HG02678 (cell line): Measurements from ENCODE around the gene WFDC2.
A peak's percentile ranks its signal among the peaks of the same experiment; 100 is the strongest.
"Not testable (repeated sequence)": the region's sequence is repeated elsewhere in the genome, so short reads cannot be mapped to it uniquely, and the experiment has no call there.

Experiments used
- ATAC-seq: cut with Tn5 transposase; IDR thresholded peaks from one replicate; pipeline ENCODE4 v1.9.1; 2021; ENCODE audit warnings: mild to moderate bottlenecking, moderate library complexity; ENCODE audit not compliant: unreplicated experiment

Gene WFDC2

GRCh38 chr20:45450097-45450818, 19.3 kb upstream of the WFDC2 start:
- ATAC-seq: no peak

- ATAC-seq: no peak
These were observed 17.3 kb upstream of the WFDC2 start for GRCh38 chr20:45452238-45452637.

GRCh38 chr20:45452772-45453691, 16.5 kb upstream of the WFDC2 start:
- ATAC-seq: no peak

- ATAC-seq: no peak
These were observed 12.9 kb upstream of the WFDC2 start for GRCh38 chr20:45456632-45457031.

DNA sequence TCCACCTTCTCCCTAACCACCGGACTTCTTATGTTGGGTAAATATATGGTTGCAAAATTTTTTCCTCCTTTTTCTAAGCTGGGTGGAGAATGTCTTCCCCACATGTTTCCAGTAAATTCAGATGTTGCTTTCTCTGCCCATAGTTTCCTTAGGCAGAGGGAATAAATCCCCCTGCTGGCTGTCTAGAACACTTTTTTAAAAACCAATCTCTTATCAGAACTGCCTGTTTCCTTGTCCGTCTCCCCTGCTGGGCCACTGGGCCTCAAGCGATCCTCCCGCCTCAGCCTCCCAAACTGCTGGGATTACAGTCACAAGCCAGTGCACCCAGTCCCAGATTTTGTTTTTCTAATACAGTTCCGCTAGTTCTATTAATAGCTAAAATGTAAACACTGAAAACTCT, 9.9 kb upstream of the WFDC2 start:
- no peak for ATAC-seq

DNA sequence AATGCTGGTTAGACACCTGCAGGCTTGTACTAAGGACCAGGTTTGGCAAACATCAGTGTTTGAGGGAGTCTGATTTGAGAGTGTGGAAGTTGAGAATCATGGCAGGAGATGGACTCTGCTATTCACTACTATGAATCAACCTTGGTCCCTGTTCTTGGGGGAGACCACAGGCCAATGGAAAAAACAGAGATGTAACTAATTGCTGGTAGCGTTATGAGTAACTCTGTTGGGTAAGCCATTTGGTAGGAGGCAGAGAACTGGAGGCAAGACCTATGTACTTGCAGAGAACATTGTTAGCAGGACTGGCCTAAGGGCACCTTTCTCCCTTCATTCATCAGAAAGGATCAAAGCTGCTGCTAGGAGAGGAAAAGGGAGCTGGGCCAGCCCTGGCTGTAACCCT, 8.3 kb upstream of the WFDC2 start:
- no peak for ATAC-seq

- ATAC-seq: peak; percentile 59
These were observed 6.6 kb upstream of the WFDC2 start for GRCh38 chr20:45462711-45463509.

DNA sequence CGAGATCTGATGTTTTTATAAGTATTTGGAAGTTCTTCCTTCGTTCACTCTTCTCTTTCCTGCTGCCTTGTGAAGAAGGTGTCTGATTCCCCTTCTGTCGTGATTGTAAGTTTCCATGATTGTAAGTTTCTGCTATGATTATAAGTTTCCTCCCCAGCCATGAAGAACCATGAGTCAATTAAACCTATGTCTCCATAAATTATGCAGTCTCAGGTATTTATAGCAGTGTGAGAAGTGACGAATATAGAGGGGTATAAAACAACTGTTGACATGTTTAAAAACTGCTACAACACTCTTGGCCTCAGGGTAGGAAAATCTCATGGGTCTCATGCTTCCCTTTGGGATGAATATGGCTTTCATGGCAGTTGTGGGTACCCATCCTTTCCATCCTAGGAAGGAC, 5.8 kb upstream of the WFDC2 start:
- no peak for ATAC-seq

GRCh38 chr20:45465491-45466266, 3.9 kb upstream of the WFDC2 start:
- no peak for ATAC-seq

DNA sequence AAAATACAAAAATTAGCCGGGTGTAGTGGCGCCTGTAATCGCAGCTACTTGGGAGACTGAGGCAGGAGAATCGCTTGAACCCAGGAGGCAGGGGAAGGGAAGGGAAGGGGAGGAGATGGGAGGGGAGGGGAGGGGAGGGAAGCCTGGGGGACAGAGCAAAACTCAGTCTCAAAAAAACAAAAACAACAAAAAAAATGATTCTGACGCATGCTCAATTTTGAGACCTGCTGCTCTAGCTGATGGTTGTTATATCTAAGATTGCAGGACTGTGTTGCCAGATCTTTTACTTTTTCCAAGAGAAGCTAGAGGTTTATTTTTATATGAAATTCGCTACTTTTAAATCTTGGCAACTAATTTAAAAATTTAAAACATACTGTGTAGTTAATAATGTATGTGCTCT, 2.4 kb upstream of the WFDC2 start:
- ATAC-seq: no peak

DNA sequence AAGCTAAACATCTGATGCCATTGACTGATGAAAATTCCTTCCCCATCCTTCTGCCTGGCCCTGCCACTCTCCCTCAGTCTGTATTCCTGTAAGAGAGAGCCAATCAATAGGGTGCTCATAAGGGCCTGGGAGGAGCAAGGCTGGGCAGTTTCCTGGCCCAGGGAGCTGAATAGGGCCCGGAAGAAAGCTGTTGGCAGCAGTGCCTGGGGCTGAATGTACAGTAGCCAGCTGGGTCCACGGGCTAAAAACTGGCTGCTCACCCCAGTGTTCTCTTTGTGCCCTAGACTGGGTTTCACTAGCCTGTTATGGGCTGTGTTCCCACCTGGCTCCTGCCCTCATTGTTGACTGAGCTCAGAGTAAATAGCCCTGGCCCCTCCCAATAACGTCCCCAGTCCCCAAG, 1.7 kb upstream of the WFDC2 start:
- no peak for ATAC-seq

GRCh38 chr20:45470262-45470931, 844 bp downstream of the WFDC2 start:
- ATAC-seq: peak; percentile 65

GRCh38 chr20:45470937-45471336, 1.4 kb downstream of the WFDC2 start:
- peak; percentile 34 for ATAC-seq

GRCh38 chr20:45472286-45472685, 2.7 kb downstream of the WFDC2 start:
- ATAC-seq: not testable (repeated sequence)

DNA sequence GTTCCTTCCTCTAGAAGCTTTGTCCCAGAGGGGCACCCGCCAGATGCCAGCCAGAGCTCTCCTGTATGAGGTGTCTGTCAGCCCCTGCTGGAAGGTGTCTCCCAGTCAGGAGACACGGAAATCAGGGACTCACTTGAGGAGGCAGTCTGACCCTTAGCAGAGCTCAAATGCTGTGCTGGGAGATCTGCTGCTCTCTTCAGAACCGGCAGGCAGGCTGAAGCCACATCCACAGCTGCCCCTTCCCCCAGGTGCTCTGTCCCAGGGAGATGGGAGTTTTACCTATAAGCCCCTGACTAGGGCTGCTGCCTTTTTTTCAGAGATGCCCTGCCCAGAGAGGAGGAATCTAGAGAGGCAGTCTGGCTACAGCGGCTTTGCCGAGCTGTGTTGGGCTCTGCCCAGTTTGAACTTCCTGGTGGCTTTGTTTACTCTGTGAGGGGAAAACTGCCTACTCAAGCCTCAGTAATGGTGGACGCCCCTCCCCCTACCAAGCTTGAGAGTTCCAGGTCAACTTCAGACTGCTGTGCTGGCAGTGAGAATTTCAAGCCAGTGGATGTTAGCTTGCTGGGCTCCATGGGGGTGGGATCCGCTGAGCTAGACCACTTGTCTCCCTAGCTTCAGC, 8.1 kb downstream of the WFDC2 start:
- ATAC-seq: not testable (repeated sequence)

DNA sequence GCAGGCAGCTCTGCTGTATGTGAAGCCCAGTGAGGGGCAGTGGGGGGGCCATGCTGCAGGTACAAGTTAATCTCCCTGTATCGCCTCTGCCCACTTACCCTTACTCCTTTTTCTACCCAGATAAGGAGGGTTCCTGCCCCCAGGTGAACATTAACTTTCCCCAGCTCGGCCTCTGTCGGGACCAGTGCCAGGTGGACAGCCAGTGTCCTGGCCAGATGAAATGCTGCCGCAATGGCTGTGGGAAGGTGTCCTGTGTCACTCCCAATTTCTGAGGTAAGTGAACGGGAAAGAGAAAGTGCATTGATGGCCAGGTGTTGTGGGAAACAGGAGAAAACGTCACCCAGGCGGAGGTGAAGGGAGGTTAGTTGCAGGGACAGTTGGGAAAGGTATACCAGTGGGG, 10.3 kb downstream of the WFDC2 start:
- ATAC-seq: no peak

- ATAC-seq: no peak
These were observed 15.1 kb downstream of the WFDC2 start for GRCh38 chr20:45484676-45485075.

- no peak for ATAC-seq
These were observed 15.8 kb downstream of the WFDC2 start for GRCh38 chr20:45485388-45485787.

DNA sequence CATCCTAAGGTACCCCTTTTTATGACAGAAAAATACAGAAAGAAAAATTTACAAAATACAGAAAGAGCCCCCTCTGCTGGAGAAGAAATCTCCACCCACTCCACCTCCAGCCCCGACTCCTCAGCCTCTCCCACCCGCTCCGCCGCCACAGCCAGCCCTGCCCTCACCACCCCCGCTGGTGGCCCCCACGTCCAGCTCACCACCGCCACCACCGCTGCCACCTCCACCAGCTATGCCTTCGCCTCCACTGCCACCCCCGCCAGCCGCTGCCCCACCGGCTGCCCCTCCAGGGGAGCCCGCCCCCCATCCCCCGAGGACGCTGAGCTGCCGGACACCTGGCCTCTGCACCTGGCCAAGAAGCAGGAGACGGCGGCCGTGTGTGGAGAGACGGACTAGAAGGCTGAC, 17.7 kb downstream of the WFDC2 start:
- ATAC-seq: no peak
